Right lobe of liver (tissue), 4 donors: ENCODE data around the gene IPMK.

ENCODE experiments used
- POLR2A ChIP-seq: fragments of 450-650 bp; IDR thresholded peaks from one replicate; pipeline ENCODE4 v1.6.1; 2017; ENCODE audit warnings: antibody characterized with exemption, mild to moderate bottlenecking
- TF ChIP-seq, protein P1 (sequence below), 4 donors: fragments of 200-600 bp in 3 of 4; fragments of 450-650 bp in 1 of 4; IDR thresholded peaks; one replicate each; pipeline versions ENCODE4 v1.5.1 to v1.8.0; 2016 to 2022; ENCODE audit warnings: antibody characterized with exemption in 4 of 4, mild to moderate bottlenecking in 2 of 4
- donor health status: DM: no; HTN: no; CAD: no.
- donor health status: DM: no; HTN: no; CAD: no.
- donor health status: DM: no; HTN: yes; CAD: no.

GRCh38 chr10:58237014-58237834, 30.5 kb downstream of the IPMK start:
- no peak for TF ChIP-seq POLR2A
- TF ChIP-seq, protein P1, sequence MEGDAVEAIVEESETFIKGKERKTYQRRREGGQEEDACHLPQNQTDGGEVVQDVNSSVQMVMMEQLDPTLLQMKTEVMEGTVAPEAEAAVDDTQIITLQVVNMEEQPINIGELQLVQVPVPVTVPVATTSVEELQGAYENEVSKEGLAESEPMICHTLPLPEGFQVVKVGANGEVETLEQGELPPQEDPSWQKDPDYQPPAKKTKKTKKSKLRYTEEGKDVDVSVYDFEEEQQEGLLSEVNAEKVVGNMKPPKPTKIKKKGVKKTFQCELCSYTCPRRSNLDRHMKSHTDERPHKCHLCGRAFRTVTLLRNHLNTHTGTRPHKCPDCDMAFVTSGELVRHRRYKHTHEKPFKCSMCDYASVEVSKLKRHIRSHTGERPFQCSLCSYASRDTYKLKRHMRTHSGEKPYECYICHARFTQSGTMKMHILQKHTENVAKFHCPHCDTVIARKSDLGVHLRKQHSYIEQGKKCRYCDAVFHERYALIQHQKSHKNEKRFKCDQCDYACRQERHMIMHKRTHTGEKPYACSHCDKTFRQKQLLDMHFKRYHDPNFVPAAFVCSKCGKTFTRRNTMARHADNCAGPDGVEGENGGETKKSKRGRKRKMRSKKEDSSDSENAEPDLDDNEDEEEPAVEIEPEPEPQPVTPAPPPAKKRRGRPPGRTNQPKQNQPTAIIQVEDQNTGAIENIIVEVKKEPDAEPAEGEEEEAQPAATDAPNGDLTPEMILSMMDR (IDR thresholded peaks at IDR 0.05), result no peak
